GM13977 (cell line): Measurements from ENCODE around the gene SAYSD1.

ENCODE experiments used
- DNase-seq: peaks from one replicate; pipeline ENCODE4 v3.0.0; 2012; ENCODE audit warnings: low spot score
- in situ Hi-C: fragments of 300-500 bp; cut with MboI; formaldehyde crosslinking; loops from one replicate; pipeline ENCODE4 v1.12.0; 2022; ENCODE audit warnings: low sequenced_read_pairs, low pct_unique_long_range_greater_than_20kb, mixed read lengths, inconsistent platforms; ENCODE audit not compliant: unreplicated experiment
- TF ChIP-seq, protein P1 (sequence below): IDR thresholded peaks from 2 replicates; pipeline ENCODE4 v1.5.1; 2012; ENCODE audit warnings: mild to moderate bottlenecking, control low read depth; ENCODE audit not compliant: insufficient read depth; ENCODE audit errors: extremely low read depth, missing control alignments

Gene SAYSD1

GRCh38 chr6:39056681-39057080 lies 58.3 kb downstream of the SAYSD1 start:
- DNase-seq: no peak
- in situ Hi-C loops: no loop called here
- TF ChIP-seq, protein P1, sequence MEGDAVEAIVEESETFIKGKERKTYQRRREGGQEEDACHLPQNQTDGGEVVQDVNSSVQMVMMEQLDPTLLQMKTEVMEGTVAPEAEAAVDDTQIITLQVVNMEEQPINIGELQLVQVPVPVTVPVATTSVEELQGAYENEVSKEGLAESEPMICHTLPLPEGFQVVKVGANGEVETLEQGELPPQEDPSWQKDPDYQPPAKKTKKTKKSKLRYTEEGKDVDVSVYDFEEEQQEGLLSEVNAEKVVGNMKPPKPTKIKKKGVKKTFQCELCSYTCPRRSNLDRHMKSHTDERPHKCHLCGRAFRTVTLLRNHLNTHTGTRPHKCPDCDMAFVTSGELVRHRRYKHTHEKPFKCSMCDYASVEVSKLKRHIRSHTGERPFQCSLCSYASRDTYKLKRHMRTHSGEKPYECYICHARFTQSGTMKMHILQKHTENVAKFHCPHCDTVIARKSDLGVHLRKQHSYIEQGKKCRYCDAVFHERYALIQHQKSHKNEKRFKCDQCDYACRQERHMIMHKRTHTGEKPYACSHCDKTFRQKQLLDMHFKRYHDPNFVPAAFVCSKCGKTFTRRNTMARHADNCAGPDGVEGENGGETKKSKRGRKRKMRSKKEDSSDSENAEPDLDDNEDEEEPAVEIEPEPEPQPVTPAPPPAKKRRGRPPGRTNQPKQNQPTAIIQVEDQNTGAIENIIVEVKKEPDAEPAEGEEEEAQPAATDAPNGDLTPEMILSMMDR: no peak

- no peak for DNase-seq
- TF ChIP-seq, protein P1: no peak
- in situ Hi-C loops: no loop called here
Observed at GRCh38 chr6:39056191-39056590, 58.8 kb downstream of the SAYSD1 start.

- in situ Hi-C loops: no loop called here
- TF ChIP-seq, protein P1: no peak
- DNase-seq: no peak
Observed at GRCh38 chr6:39055661-39056060, 59.3 kb downstream of the SAYSD1 start.

- TF ChIP-seq, protein P1: no peak
- in situ Hi-C loops: no loop called here
- DNase-seq: no peak
Observed at GRCh38 chr6:39054577-39055142, 60.3 kb downstream of the SAYSD1 start.
